Measurements from ENCODE around the gene HM13. TPM values are rescaled to one million over a fixed set of nuclear protein-coding genes. Genes with fewer than 3 reads are reported as not detected.
A peak's percentile ranks its signal among the peaks of the same experiment; 100 is the strongest.

HM13 gene
- total and polyA plus RNA-seq, 9 of the 15 experiments (the other 6 are each of a cell fraction or from before 2014, with no cell fraction given) = 7.7 to 136 (median 74.5) TPM

DNA sequence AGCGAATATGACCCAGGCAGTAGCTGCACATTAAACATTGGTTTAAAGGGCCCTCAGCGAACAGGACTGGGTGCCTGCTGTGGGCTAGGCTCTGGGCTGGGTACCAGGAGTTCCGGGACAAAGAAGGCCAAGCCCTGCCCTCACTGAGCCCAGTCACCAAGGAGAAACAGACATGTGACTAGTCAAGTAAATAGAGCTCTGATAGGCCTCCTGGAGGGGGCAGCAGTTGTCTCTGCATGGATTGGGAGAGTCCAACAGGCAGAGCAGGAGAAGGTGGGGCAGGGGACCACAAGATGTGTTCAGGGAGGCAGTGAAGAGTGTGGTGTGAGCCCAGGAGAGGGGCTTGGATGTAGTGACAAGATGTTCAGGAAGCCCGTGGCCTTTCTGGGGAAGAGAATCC, 3.1 kb downstream of the HM13 start (continued):
- TF ChIP-seq MNT (conservative IDR thresholded peaks at IDR 0.05) = 0 out of 4 replicates have a peak, but pooled peaks of 1 of the 2 experiments have one; percentile 28
- peak; percentile 37 for TF ChIP-seq CTCFL (IDR thresholded peaks at IDR 0.05; ENCODE audit: borderline replicate concordance, insufficient read depth, low read depth, low read length, poor library complexity, severe bottlenecking)
- TF ChIP-seq, protein P1, sequence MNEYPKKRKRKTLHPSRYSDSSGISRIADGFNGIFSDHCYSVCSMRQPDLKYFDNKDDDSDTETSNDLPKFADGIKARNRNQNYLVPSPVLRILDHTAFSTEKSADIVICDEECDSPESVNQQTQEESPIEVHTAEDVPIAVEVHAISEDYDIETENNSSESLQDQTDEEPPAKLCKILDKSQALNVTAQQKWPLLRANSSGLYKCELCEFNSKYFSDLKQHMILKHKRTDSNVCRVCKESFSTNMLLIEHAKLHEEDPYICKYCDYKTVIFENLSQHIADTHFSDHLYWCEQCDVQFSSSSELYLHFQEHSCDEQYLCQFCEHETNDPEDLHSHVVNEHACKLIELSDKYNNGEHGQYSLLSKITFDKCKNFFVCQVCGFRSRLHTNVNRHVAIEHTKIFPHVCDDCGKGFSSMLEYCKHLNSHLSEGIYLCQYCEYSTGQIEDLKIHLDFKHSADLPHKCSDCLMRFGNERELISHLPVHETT (CRISPR knock-in tag; conservative IDR thresholded peaks at IDR 0.05 in 1 of 2, IDR thresholded peaks at IDR 0.05 in 1 of 2) = no peak
- no peak for TF ChIP-seq GATA2 (CRISPR knock-in tag; IDR thresholded peaks at IDR 0.05)
- no peak for TF ChIP-seq TEAD2 (tag; IDR thresholded peaks at IDR 0.05)
- TF ChIP-seq, protein P2, sequence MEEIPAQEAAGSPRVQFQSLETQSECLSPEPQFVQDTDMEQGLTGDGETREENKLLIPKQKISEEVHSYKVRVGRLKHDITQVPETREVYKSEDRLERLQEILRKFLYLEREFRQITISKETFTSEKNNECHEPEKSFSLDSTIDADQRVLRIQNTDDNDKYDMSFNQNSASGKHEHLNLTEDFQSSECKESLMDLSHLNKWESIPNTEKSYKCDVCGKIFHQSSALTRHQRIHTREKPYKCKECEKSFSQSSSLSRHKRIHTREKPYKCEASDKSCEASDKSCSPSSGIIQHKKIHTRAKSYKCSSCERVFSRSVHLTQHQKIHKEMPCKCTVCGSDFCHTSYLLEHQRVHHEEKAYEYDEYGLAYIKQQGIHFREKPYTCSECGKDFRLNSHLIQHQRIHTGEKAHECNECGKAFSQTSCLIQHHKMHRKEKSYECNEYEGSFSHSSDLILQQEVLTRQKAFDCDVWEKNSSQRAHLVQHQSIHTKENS (CRISPR knock-in tag; IDR thresholded peaks at IDR 0.05) = no peak
- TF ChIP-seq HINFP (tag; conservative IDR thresholded peaks at IDR 0.05; ENCODE audit: low read depth) = no peak
- TF ChIP-seq ZNF197 (CRISPR knock-in tag; IDR thresholded peaks at IDR 0.05; ENCODE audit: low read depth) = no peak
- no peak for TF ChIP-seq ZNF644 (tag; IDR thresholded peaks at IDR 0.05; ENCODE audit: low read depth)
- no peak for TF ChIP-seq ID3 (CRISPR knock-in tag; IDR thresholded peaks at IDR 0.05)
- no peak for TF ChIP-seq ID3 (tag; IDR thresholded peaks at IDR 0.05)
- TF ChIP-seq SOX6 (IDR thresholded peaks at IDR 0.05) = no peak
